ENCODE measurements around the gene TPST1. TPM values are rescaled to one million over a fixed set of nuclear protein-coding genes. Genes with fewer than 3 reads are reported as not detected.

The TPST1 gene
- total and polyA plus RNA-seq, 4 experiments from 2014 or later: 0.24 to 1.2 (median 0.98) TPM

- DNase-seq: no peak
- H3K4me1 Mint-ChIP-seq: no peaks in the 10 kb centered on the region
- Histone ChIP-seq H3K9me3 (ENCODE audit: control insufficient read depth in 1 of 2, low read length in 2 of 2) (no peaks in the 10 kb centered on the region), H3K27ac (ENCODE audit: low read depth, low read length) (no peak overlapping the region), H3K4me1 (ENCODE audit: insufficient read depth, low read length) (no peaks in the 10 kb centered on the region), H3K36me3 (ENCODE audit: insufficient read depth, low read length) (no peaks in the 10 kb centered on the region), H3K27me3 (ENCODE audit: insufficient read depth, low read length) (no peaks in the 10 kb centered on the region), H3K4me3 (ENCODE audit: low read length in 2 of 2) (no peak overlapping the region)
- CTCF ChIA-PET (ENCODE audit: partially characterized antibody): no interaction called here
- peaks cover 0 to 2% (median 0%) of the 10 kb centered on the region in 8 donors for H3K9me3 Mint-ChIP-seq
- no peak overlapping the region for H3K27ac Mint-ChIP-seq
- peaks cover 2 to 3% of the 10 kb centered on the region in 2 donors for H3K27me3 Mint-ChIP-seq
- no peaks in the 10 kb centered on the region for H3K36me3 Mint-ChIP-seq
- POLR2A ChIA-PET (ENCODE audit: partially characterized antibody): no interaction called here
- no peak overlapping the region for H3K4me3 Mint-ChIP-seq
- intact Hi-C loops (cut with micrococcal nuclease): no loop called here
These were observed 15.2 kb upstream of the TPST1 start for GRCh38 chr7:66189695-66190503.

GRCh38 chr7:66190504-66190857 lies 14.7 kb upstream of the TPST1 start:
- Histone ChIP-seq H3K27me3 (ENCODE audit: insufficient read depth, low read length) (no peaks in the 10 kb centered on the region), H3K36me3 (ENCODE audit: insufficient read depth, low read length) (no peaks in the 10 kb centered on the region), H3K27ac (ENCODE audit: low read depth, low read length) (no peak overlapping the region), H3K9me3 (ENCODE audit: control insufficient read depth in 1 of 2, low read length in 2 of 2) (no peaks in the 10 kb centered on the region), H3K4me1 (ENCODE audit: insufficient read depth, low read length) (no peaks in the 10 kb centered on the region), H3K4me3 (ENCODE audit: low read length in 2 of 2) (no peak overlapping the region)
- Mint-ChIP-seq H3K27me3 (peaks cover 2 to 3% of the 10 kb centered on the region in 2 donors), H3K9me3 (peaks cover 0 to 2% (median 0%) of the 10 kb centered on the region in 8 donors), H3K36me3 (no peaks in the 10 kb centered on the region), H3K4me3 (no peak overlapping the region), H3K4me1 (no peaks in the 10 kb centered on the region), H3K27ac (no peak overlapping the region)
- POLR2A ChIA-PET (ENCODE audit: partially characterized antibody): no interaction called here
- intact Hi-C loops (cut with micrococcal nuclease): no loop called here
- CTCF ChIA-PET (ENCODE audit: partially characterized antibody): no interaction called here
- no peak for DNase-seq

GRCh38 chr7:66193146-66193725 lies 11.9 kb upstream of the TPST1 start:
- intact Hi-C loops (cut with micrococcal nuclease): no loop called here
- Histone ChIP-seq H3K27me3 (ENCODE audit: insufficient read depth, low read length) (no peaks in the 10 kb centered on the region), H3K27ac (ENCODE audit: low read depth, low read length) (no peak overlapping the region), H3K36me3 (ENCODE audit: insufficient read depth, low read length) (no peaks in the 10 kb centered on the region), H3K9me3 (ENCODE audit: control insufficient read depth in 1 of 2, low read length in 2 of 2) (no peaks in the 10 kb centered on the region), H3K4me3 (ENCODE audit: low read length in 2 of 2) (no peak overlapping the region), H3K4me1 (ENCODE audit: insufficient read depth, low read length) (no peaks in the 10 kb centered on the region)
- H3K36me3 Mint-ChIP-seq: no peaks in the 10 kb centered on the region
- peaks cover 0 to 2% (median 0%) of the 10 kb centered on the region in 8 donors for H3K9me3 Mint-ChIP-seq
- ChIA-PET CTCF (ENCODE audit: partially characterized antibody) (no interaction called here), POLR2A (ENCODE audit: partially characterized antibody) (no interaction called here)
- no peaks in the 10 kb centered on the region for H3K4me1 Mint-ChIP-seq
- no peak for DNase-seq
- no peak overlapping the region for H3K4me3 Mint-ChIP-seq
- H3K27ac Mint-ChIP-seq: peak overlapping the region in 1 of 7 donors; percentile 22
- H3K27me3 Mint-ChIP-seq: peaks cover 2 to 3% of the 10 kb centered on the region in 2 donors

- no peak for DNase-seq
- H3K4me1 ChIP-seq (ENCODE audit: insufficient read depth, low read length): no peaks in the 10 kb centered on the region
- H3K4me3 ChIP-seq (ENCODE audit: low read length in 2 of 2): no peak overlapping the region
- H3K4me3 Mint-ChIP-seq: no peak overlapping the region
- peaks cover 5 to 7% of the 10 kb centered on the region in 2 donors for H3K27me3 Mint-ChIP-seq
- no peaks in the 10 kb centered on the region for H3K36me3 Mint-ChIP-seq
- H3K27me3 ChIP-seq (ENCODE audit: insufficient read depth, low read length): no peaks in the 10 kb centered on the region
- no peaks in the 10 kb centered on the region for H3K36me3 ChIP-seq (ENCODE audit: insufficient read depth, low read length)
- peaks cover 6 to 11% (median 8%) of the 10 kb centered on the region in 4 donors for H3K4me1 Mint-ChIP-seq
- no peaks in the 10 kb centered on the region for H3K9me3 Mint-ChIP-seq
- ChIA-PET POLR2A (ENCODE audit: partially characterized antibody) (no interaction called here), CTCF (ENCODE audit: partially characterized antibody) (interaction anchor here (0.7 kb wide), 1 partner anchor 368 kb away, joined by 3 read pairs; no protein-coding TSS in a partner anchor)
- intact Hi-C loops (cut with micrococcal nuclease): no loop called here
- no peak overlapping the region for H3K27ac Mint-ChIP-seq
- no peaks in the 10 kb centered on the region for H3K9me3 ChIP-seq (ENCODE audit: control insufficient read depth in 1 of 2, low read length in 2 of 2)
- H3K27ac ChIP-seq (ENCODE audit: low read depth, low read length): no peak overlapping the region
These were observed 6.7 kb upstream of the TPST1 start for GRCh38 chr7:66198469-66198868.

- Histone ChIP-seq H3K27ac (ENCODE audit: low read depth, low read length) (no peak overlapping the region), H3K27me3 (ENCODE audit: insufficient read depth, low read length) (no peaks in the 10 kb centered on the region), H3K4me1 (ENCODE audit: insufficient read depth, low read length) (no peaks in the 10 kb centered on the region), H3K9me3 (ENCODE audit: control insufficient read depth in 1 of 2, low read length in 2 of 2) (no peaks in the 10 kb centered on the region), H3K36me3 (ENCODE audit: insufficient read depth, low read length) (no peaks in the 10 kb centered on the region), H3K4me3 (ENCODE audit: low read length in 2 of 2) (no peak overlapping the region)
- intact Hi-C loops (cut with micrococcal nuclease): no loop called here
- DNase-seq: no peak
- Mint-ChIP-seq H3K36me3 (no peaks in the 10 kb centered on the region), H3K4me3 (peak overlapping the region in 1 of 8 donors; percentile 15), H3K27me3 (peaks cover 6 to 7% of the 10 kb centered on the region in 2 donors), H3K9me3 (no peaks in the 10 kb centered on the region), H3K4me1 (peaks cover 6 to 11% (median 8%) of the 10 kb centered on the region in 4 donors), H3K27ac (no peak overlapping the region)
- ChIA-PET CTCF (ENCODE audit: partially characterized antibody) (interaction anchor here (0.7 kb wide), 1 partner anchor 369 kb away, joined by 3 read pairs; no protein-coding TSS in a partner anchor), POLR2A (ENCODE audit: partially characterized antibody) (no interaction called here)
These were observed 6.2 kb upstream of the TPST1 start for GRCh38 chr7:66198956-66199355.

- Mint-ChIP-seq H3K4me3 (peak overlapping the region in 6 of 8 donors; percentile 0 to 55 (median 23)), H3K4me1 (peaks cover 22 to 36% (median 26%) of the 10 kb centered on the region in 4 donors), H3K9me3 (no peaks in the 10 kb centered on the region), H3K36me3 (peaks cover 0 to 2% of the 10 kb centered on the region in 2 donors), H3K27me3 (peaks cover 15 to 22% of the 10 kb centered on the region in 2 donors), H3K27ac (peak overlapping the region in 1 of 7 donors; percentile 65)
- peaks cover 20% of the 10 kb centered on the region for H3K4me1 ChIP-seq (ENCODE audit: insufficient read depth, low read length)
- intact Hi-C loops (cut with micrococcal nuclease): no loop called here
- H3K27me3 ChIP-seq (ENCODE audit: insufficient read depth, low read length): peaks cover 18% of the 10 kb centered on the region
- no peaks in the 10 kb centered on the region for H3K36me3 ChIP-seq (ENCODE audit: insufficient read depth, low read length)
- H3K9me3 ChIP-seq (ENCODE audit: control insufficient read depth in 1 of 2, low read length in 2 of 2): no peaks in the 10 kb centered on the region
- CTCF ChIA-PET (ENCODE audit: partially characterized antibody): no interaction called here
- DNase-seq: no peak
- POLR2A ChIA-PET (ENCODE audit: partially characterized antibody): no interaction called here
- no peak overlapping the region for H3K27ac ChIP-seq (ENCODE audit: low read depth, low read length)
- no peak overlapping the region for H3K4me3 ChIP-seq (ENCODE audit: low read length in 2 of 2)
These were observed 2.7 kb upstream of the TPST1 start for GRCh38 chr7:66202441-66202840.

DNA sequence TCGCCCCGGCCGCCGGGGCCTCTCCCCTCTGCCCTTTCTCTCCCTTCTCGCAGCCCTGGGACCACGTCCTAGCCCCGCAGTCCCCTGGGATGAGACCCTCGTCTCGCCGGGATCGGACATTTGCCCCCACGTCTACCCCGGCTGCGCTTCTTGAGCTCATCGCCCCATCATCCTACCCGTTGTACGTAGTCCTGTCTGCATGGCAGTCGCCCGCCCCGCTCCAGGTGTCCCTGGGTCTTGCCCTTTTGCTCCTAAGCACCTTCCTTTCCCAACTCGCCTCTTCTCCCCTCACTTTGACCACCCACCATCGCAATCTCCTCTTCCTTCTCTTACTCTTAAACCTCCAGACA lies 582 bp downstream of the TPST1 start:
- H3K4me1 Mint-ChIP-seq: peaks cover 28 to 43% (median 34%) of the 10 kb centered on the region in 4 donors
- H3K27ac ChIP-seq (ENCODE audit: low read depth, low read length): no peak overlapping the region
- POLR2A ChIA-PET (ENCODE audit: partially characterized antibody): no interaction called here

More for the DNA sequence above, 582 bp downstream of the TPST1 start:
- Histone ChIP-seq H3K9me3 (ENCODE audit: control insufficient read depth in 1 of 2, low read length in 2 of 2) (no peaks in the 10 kb centered on the region), H3K4me3 (ENCODE audit: low read length in 2 of 2) (peak overlapping the region in 1 of 2 donors; percentile 60), H3K27me3 (ENCODE audit: insufficient read depth, low read length) (peaks cover 22% of the 10 kb centered on the region), H3K36me3 (ENCODE audit: insufficient read depth, low read length) (no peaks in the 10 kb centered on the region), H3K4me1 (ENCODE audit: insufficient read depth, low read length) (peaks cover 20% of the 10 kb centered on the region)
- Mint-ChIP-seq H3K9me3 (peaks cover 0 to 2% (median 0%) of the 10 kb centered on the region in 8 donors), H3K27me3 (peaks cover 12 to 33% of the 10 kb centered on the region in 2 donors), H3K4me3 (peak overlapping the region; percentile 83 to 93 (median 88)), H3K27ac (peak overlapping the region in 6 of 7 donors; percentile 60 to 87 (median 77)), H3K36me3 (peaks cover 0 to 2% of the 10 kb centered on the region in 2 donors)
- no peak for DNase-seq
- CTCF ChIA-PET (ENCODE audit: partially characterized antibody): no interaction called here
- intact Hi-C loops (cut with micrococcal nuclease): loop anchor here (5.0 kb wide), 2 partner anchors 537 to 792 kb away; partner anchors contain the start of genes RABGEF1, SBDS and TYW1

Measured in CD4-positive, alpha-beta memory T cell (primary cell).